ENCODE data around the gene NCOA1. TPM values are rescaled to one million over a fixed set of nuclear protein-coding genes. Genes with fewer than 3 reads are reported as not detected.
"Not testable (repeated sequence)": the region's sequence is repeated elsewhere in the genome, so short reads cannot be mapped to it uniquely, and the experiment has no call there.

Gene NCOA1
- total RNA-seq, 1 donor from 2014 or later: 148 TPM

- DNase-seq: no peak
These were observed 88.2 kb downstream of the NCOA1 start for GRCh38 chr2:24579053-24579803.

GRCh38 chr2:24580561-24580960, 89.5 kb downstream of the NCOA1 start:
- DNase-seq: no peak

GRCh38 chr2:24581971-24582370, 90.9 kb downstream of the NCOA1 start:
- DNase-seq: not testable (repeated sequence)

- no peak for DNase-seq
These were observed 95.9 kb downstream of the NCOA1 start for GRCh38 chr2:24586955-24587354.

GRCh38 chr2:24588294-24588693, 97.2 kb downstream of the NCOA1 start:
- DNase-seq: no peak

- no peak for DNase-seq
These were observed 101.5 kb downstream of the NCOA1 start for GRCh38 chr2:24592441-24593100.

- DNase-seq: no peak
These were observed 103.2 kb downstream of the NCOA1 start for GRCh38 chr2:24594283-24594682.

- DNase-seq: no peak
These were observed 106.3 kb downstream of the NCOA1 start for GRCh38 chr2:24597181-24597870.

GRCh38 chr2:24600140-24600539, 109.1 kb downstream of the NCOA1 start:
- not testable (repeated sequence) for DNase-seq

GRCh38 chr2:24611631-24612030, 120.6 kb downstream of the NCOA1 start:
- no peak for DNase-seq

GRCh38 chr2:24613154-24613814, 122.2 kb downstream of the NCOA1 start:
- DNase-seq: no peak

- no peak for DNase-seq
These were observed 125.6 kb downstream of the NCOA1 start for GRCh38 chr2:24616616-24617015.

- no peak for DNase-seq
These were observed 126.4 kb downstream of the NCOA1 start for GRCh38 chr2:24617424-24617823.

GRCh38 chr2:24618144-24618543, 127.1 kb downstream of the NCOA1 start:
- DNase-seq: no peak

- DNase-seq: no peak
These were observed 127.6 kb downstream of the NCOA1 start for GRCh38 chr2:24618680-24619079.

- DNase-seq: no peak
These were observed 129.9 kb downstream of the NCOA1 start for GRCh38 chr2:24620936-24621335.

GRCh38 chr2:24621779-24622538, 130.9 kb downstream of the NCOA1 start:
- DNase-seq: no peak

GRCh38 chr2:24623535-24623934, 132.5 kb downstream of the NCOA1 start:
- no peak for DNase-seq

- DNase-seq: no peak
These were observed 134.7 kb downstream of the NCOA1 start for GRCh38 chr2:24625728-24626127.

- DNase-seq: no peak
These were observed 135.1 kb downstream of the NCOA1 start for GRCh38 chr2:24626131-24626530.

- DNase-seq: no peak
These were observed 137.7 kb downstream of the NCOA1 start for GRCh38 chr2:24628746-24629145.

GRCh38 chr2:24632172-24632571, 141.1 kb downstream of the NCOA1 start:
- DNase-seq: no peak

All from occipital lobe (tissue), 2 donors.